Endothelial cell of hepatic sinusoid (primary cell): Measurements from ENCODE around the gene LIME1.

Experiments
- in situ Hi-C: cut with HindIII; loops from 2 replicates; pipeline ENCODE4 v1.10.0; 2017; ENCODE audit warnings: low sequenced_read_pairs

The LIME1 gene

GRCh38 chr20:63735859-63736718 lies at the start of gene LIME1:
Gene LIME1 (plus strand): TSS chr20:63736664. CDS start chr20:63737550, 886 bp downstream.
- in situ Hi-C loops, result no loop called here

- in situ Hi-C loops, result no loop called here
Measured at GRCh38 chr20:63687419-63688178, 48.9 kb upstream of the LIME1 start.

GRCh38 chr20:63688228-63689045 lies 48.0 kb upstream of the LIME1 start:
- in situ Hi-C loops, result no loop called here

- in situ Hi-C loops, result no loop called here
Measured at GRCh38 chr20:63689046-63690002, 47.1 kb upstream of the LIME1 start.

- in situ Hi-C loops, result no loop called here
Measured at GRCh38 chr20:63690003-63690897, 46.2 kb upstream of the LIME1 start.

- in situ Hi-C loops, result no loop called here
Measured at GRCh38 chr20:63690898-63691710, 45.4 kb upstream of the LIME1 start.

- in situ Hi-C loops, result no loop called here
Measured at GRCh38 chr20:63691711-63692435, 44.6 kb upstream of the LIME1 start.

GRCh38 chr20:63692436-63693082 lies 43.9 kb upstream of the LIME1 start:
- in situ Hi-C loops, result no loop called here

GRCh38 chr20:63693083-63693732 lies 43.3 kb upstream of the LIME1 start:
- in situ Hi-C loops, result no loop called here

GRCh38 chr20:63693733-63694583 lies 42.5 kb upstream of the LIME1 start:
- in situ Hi-C loops, result no loop called here

GRCh38 chr20:63694584-63695423 lies 41.7 kb upstream of the LIME1 start:
- in situ Hi-C loops, result no loop called here

- in situ Hi-C loops, result no loop called here
Measured at GRCh38 chr20:63695424-63696305, 40.8 kb upstream of the LIME1 start.

GRCh38 chr20:63696306-63696627 lies 40.2 kb upstream of the LIME1 start:
- in situ Hi-C loops, result no loop called here
